Activated T-helper 1 cell treated with anti-CD3 and anti-CD28 coated beads, Interleukin-12 subunit alpha, Interleukin-12 subunit beta, Interleukin-2, Interleukin-4 antibody, amounts not matched to agents 30 ng/mL and 10 ng/mL and 1 ng/mL, durations not matched to agents 14 hours and 24 hours and 36 hours (primary cell): ENCODE results near the gene CACNA1C. TPM values are rescaled to one million over a fixed set of nuclear protein-coding genes. Genes with fewer than 3 reads are reported as not detected.

Experiments used
- DNase-seq: peaks from one replicate; pipeline ENCODE4 v3.0.0; 2021; ENCODE audit warnings: low spot score
- H3K27ac Mint-ChIP-seq: one replicate; pipeline ENCODE4 v1.8.0; 2021; ENCODE audit warnings: mild to moderate bottlenecking, mixed read lengths
- H3K27me3 Mint-ChIP-seq: one replicate; pipeline ENCODE4 v1.8.0; 2022; ENCODE audit warnings: mild to moderate bottlenecking, moderate library complexity, mixed read lengths; ENCODE audit not compliant: insufficient read depth
- H3K36me3 Mint-ChIP-seq: one replicate; pipeline ENCODE4 v1.8.0; 2021; ENCODE audit warnings: low read depth, mixed read lengths
- H3K4me1 Mint-ChIP-seq: one replicate; pipeline ENCODE4 v1.8.0; 2021; ENCODE audit warnings: low read depth, mixed read lengths
- H3K4me3 Mint-ChIP-seq: one replicate; pipeline ENCODE4 v1.8.0; 2021; ENCODE audit warnings: mild to moderate bottlenecking, moderate library complexity, mixed read lengths
- H3K9me3 Mint-ChIP-seq: one replicate; pipeline ENCODE4 v1.8.0; 2021; ENCODE audit warnings: mixed read lengths
- intact Hi-C: fragments of 100-400 bp; cut with micrococcal nuclease; formaldehyde crosslinking; loops from one replicate; pipeline ENCODE4 v1.15.1; 2024
- total RNA-seq: library from RNA; stranded (reverse); gene quantifications from 2 replicates; pipeline ENCODE4 v1.2.3, GENCODE V29; 2022

Gene CACNA1C
- total RNA-seq, 1 donor from 2014 or later: 0.18 TPM

GRCh38 chr12:2180737-2181082, 127.9 kb downstream of the CACNA1C start:
- intact Hi-C loops: no loop called here
- DNase-seq: no peak
- H3K4me3 Mint-ChIP-seq: no peak overlapping the region
- H3K4me1 Mint-ChIP-seq: no peaks in the 10 kb centered on the region
- H3K27me3 Mint-ChIP-seq: peaks cover 14% of the 10 kb centered on the region
- H3K27ac Mint-ChIP-seq: no peak overlapping the region
- no peaks in the 10 kb centered on the region for H3K9me3 Mint-ChIP-seq
- no peaks in the 10 kb centered on the region for H3K36me3 Mint-ChIP-seq

DNA sequence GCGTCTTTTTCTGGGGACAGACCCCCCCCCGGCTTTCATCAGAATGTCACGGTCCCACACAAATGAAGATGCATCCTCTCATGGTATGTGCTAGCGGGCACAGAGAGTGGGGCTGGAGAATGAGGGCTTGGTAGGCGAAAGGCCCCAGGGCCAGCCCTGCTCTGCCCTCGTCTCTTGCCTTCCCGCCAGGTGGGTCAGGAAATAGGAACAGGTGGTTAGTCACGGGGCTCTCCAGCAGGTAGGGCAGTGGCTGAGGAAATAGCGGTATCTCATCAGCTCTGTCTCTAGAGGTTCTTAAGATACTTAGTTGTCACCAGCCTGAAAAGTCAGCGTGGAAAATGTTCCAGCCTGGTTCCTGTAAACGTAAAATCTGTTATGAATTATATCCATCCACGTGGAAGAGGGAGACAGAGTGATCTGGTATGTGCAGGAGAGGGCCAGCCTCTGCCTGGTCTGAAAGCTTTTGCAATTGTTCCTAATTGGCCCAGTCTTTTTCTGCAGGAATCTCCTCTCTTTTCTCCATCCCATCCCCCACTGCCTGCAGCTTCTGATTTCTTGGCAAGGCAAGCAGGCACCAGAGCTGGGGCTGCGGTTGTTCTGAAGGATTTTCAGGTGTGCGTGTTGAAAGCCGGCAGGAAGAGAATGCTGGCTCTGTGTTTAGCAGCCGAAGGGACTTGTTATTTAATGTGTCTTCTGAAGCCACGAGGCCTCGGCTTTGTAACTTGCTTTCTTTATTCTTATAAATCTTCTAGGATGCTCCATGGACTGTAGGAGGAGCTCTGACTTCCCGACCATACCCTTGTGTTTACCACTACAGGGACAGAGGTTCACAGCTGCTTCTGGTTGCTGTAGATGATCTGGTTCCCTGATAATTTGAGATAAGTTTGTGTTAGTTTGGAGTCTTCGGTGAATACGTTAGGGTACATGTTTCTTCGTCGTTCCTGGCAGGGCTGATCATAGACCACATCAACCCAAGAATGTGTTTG, 131.1 kb downstream of the CACNA1C start:
- Mint-ChIP-seq H3K27ac (no peak overlapping the region), H3K36me3 (no peaks in the 10 kb centered on the region), H3K4me1 (no peaks in the 10 kb centered on the region), H3K27me3 (peaks cover 8% of the 10 kb centered on the region), H3K9me3 (no peaks in the 10 kb centered on the region), H3K4me3 (no peak overlapping the region)
- no peak for DNase-seq
- intact Hi-C loops: no loop called here

DNA sequence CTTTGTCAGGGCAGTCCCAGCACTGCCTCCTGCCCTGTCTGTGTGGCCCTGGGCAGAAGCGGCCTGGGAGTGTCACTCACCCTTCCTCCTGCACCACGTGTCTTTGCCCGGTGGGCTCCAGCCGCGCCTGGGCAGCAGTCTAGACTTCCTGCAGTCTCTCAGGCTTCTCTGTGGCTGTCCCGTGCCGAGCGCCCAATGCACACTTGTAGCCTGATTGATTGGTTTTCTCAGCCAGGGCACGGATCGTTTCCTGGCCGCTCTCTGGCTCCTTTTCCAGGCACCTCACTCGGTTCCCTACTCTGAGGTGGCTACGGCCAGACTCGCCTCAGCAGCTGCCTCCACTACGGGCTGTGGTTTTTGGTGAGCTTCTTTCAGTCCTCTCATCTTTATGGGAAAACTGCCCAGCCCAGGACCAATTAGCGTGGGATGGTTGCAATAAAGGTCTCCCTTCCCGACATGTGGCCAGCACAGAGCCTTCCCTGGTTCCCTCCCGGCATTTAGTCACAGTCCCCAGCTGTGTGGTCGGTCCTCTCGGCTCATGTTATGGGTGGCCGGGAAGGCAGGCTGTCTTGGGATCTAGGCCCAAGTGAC, 133.1 kb downstream of the CACNA1C start:
- H3K27ac Mint-ChIP-seq: no peak overlapping the region
- no peaks in the 10 kb centered on the region for H3K9me3 Mint-ChIP-seq
- peaks cover 8% of the 10 kb centered on the region for H3K27me3 Mint-ChIP-seq
- intact Hi-C loops: no loop called here
- H3K4me1 Mint-ChIP-seq: no peaks in the 10 kb centered on the region
- DNase-seq: no peak
- no peaks in the 10 kb centered on the region for H3K36me3 Mint-ChIP-seq
- no peak overlapping the region for H3K4me3 Mint-ChIP-seq

GRCh38 chr12:2187195-2187945, 134.6 kb downstream of the CACNA1C start:
- Mint-ChIP-seq H3K36me3 (no peaks in the 10 kb centered on the region), H3K27me3 (peaks cover 8% of the 10 kb centered on the region), H3K4me3 (no peak overlapping the region), H3K9me3 (no peaks in the 10 kb centered on the region), H3K4me1 (no peaks in the 10 kb centered on the region), H3K27ac (no peak overlapping the region)
- no peak for DNase-seq
- intact Hi-C loops: no loop called here

DNA sequence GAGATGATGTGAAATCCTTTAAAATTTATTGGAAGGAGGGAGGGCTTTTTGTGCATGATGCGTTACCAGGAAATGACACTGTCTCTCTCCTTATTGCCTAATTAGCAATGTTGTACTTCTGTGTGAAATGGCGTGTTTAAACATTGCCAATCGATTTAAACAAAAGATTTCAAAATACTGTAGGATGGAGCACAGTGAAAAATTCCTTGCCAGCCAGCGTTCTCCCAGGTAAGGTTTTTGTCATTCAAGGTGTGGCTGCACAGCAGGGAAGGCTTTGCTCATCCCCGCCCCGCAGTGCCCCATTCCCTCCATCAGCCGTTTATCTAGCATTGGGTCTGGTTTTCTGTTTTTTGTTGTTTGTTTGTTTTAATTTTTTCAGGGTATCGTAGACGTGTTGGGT, 137.3 kb downstream of the CACNA1C start:
- H3K4me3 Mint-ChIP-seq: no peak overlapping the region
- H3K9me3 Mint-ChIP-seq: no peaks in the 10 kb centered on the region
- H3K27me3 Mint-ChIP-seq: no peaks in the 10 kb centered on the region
- H3K4me1 Mint-ChIP-seq: no peaks in the 10 kb centered on the region
- H3K36me3 Mint-ChIP-seq: no peaks in the 10 kb centered on the region
- no peak overlapping the region for H3K27ac Mint-ChIP-seq
- intact Hi-C loops: no loop called here
- no peak for DNase-seq

DNA sequence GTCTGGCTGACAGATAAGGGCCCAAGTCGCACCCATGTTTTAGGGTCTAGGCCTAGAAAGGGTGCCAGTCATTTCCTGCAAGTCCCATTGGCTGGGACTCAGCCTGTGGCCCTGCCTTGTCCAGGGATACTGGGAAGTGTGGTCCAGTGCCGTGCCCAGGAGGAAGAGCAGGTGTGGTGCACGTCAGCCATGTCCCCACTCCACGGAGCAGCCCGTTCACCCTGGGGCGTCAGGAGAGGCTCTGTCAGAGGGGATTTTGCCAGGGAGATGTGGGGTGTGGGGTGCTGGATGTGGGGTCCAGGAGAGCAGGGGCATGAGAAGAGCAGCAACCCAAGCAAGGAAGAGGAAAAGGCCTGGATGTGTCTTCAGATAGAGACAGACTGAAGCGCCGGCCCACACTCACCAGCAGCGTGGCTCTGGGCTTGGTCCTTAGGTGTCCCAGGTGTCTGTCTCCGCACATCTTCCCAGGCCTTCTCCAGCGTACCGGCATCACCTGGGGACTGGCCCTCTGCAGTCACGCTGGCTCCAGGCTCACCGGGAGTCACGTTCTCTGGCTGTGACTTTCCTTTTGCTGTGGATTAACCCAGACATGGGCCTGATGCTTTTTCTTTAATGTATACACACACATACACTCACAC, 138.2 kb downstream of the CACNA1C start:
- Mint-ChIP-seq H3K27me3 (no peaks in the 10 kb centered on the region), H3K27ac (no peak overlapping the region), H3K4me1 (no peaks in the 10 kb centered on the region), H3K9me3 (no peaks in the 10 kb centered on the region), H3K36me3 (no peaks in the 10 kb centered on the region), H3K4me3 (no peak overlapping the region)
- DNase-seq: no peak
- intact Hi-C loops: no loop called here

DNA sequence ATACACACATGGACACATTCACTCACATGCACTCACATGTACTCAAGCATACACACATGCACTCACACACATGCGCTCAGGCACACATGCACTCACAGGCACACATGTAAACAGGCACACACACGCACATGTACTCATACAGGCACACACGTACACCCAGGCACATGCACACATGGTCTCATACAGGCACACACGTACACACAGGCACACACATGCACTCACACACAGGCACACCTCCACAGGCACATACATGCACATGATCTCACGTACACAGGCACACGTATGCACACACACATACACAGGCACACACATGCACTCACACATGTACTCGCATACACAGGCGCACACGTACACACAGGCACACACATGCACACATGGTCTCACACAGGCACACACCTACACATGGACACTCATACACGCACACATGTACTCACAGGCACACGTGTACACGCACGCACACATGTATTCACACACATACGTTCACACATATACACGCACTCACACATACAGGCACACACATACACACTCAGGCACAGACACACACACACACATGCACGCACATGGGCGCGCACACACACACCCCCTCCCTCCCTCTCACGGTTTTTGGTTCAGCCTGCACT, 138.9 kb downstream of the CACNA1C start:
- Mint-ChIP-seq H3K4me1 (no peaks in the 10 kb centered on the region), H3K27me3 (no peaks in the 10 kb centered on the region), H3K9me3 (no peaks in the 10 kb centered on the region), H3K27ac (no peak overlapping the region), H3K36me3 (no peaks in the 10 kb centered on the region), H3K4me3 (no peak overlapping the region)
- no peak for DNase-seq
- intact Hi-C loops: no loop called here

DNA sequence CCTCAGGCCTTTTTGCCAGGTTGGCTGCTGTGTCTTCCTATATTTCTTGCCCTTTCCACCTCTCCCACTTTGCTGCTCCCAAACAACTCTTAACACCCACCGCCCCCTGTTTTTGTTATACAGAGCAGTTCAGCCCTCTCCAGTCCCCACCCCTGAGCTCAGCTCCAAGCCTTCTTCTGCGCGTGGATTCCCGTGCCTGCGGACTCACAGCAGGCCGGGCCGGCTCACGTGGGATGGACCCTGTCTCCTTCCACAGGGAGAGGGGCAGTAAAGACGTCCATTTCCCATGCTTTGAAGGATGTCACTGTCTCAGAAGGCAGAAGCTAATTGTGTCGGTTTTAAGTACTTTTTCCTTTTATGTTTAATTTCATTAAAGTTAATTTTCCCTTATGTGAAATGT, 139.4 kb downstream of the CACNA1C start:
- Mint-ChIP-seq H3K27me3 (no peaks in the 10 kb centered on the region), H3K4me3 (no peak overlapping the region), H3K4me1 (no peaks in the 10 kb centered on the region), H3K9me3 (no peaks in the 10 kb centered on the region), H3K27ac (no peak overlapping the region), H3K36me3 (no peaks in the 10 kb centered on the region)
- no peak for DNase-seq
- intact Hi-C loops: no loop called here

DNA sequence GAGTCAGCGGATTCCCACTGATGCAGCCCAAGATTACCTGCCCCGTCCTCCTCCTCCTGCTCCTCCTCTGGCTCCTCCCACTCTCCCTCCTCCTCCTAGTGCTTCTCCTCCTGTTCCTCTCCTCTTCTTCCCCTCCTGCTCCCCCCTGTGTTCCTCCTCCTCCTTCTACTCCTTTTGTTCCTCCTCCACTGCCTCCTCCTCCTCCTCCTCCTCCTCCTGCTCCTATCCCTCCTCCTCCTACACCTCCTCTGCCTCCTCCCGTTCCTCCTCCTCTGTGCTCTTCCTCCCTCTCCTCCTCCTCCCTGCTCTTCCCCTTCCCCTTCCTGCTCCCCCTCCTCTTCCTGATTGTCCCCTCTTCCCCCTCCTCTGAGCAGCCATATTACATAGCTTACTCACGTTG, 141.3 kb downstream of the CACNA1C start:
- Mint-ChIP-seq H3K9me3 (no peaks in the 10 kb centered on the region), H3K27ac (no peak overlapping the region)
- DNase-seq: no peak

DNA sequence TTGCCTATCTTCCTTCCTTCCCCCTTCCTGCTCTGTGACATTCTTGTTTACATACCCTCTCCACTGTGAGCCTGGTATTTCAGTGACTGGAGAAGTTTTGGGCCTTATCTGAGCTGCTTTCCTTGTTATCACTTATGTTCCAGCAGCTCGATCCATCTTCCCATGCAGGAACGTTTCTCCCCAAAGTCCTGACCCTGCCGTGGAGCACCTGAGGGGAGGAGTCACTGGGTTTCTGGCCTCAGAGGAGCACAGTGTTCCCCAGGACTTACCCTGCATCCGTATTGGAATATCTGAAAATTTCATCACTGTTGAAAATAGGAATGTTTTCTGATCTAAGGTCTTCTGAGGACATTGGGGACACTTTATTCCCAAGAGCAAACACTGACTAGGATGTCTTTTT, 141.8 kb downstream of the CACNA1C start:
- DNase-seq: no peak
- intact Hi-C loops: no loop called here
- H3K36me3 Mint-ChIP-seq: no peaks in the 10 kb centered on the region

More for the DNA sequence above, 141.3 kb downstream of the CACNA1C start:
- H3K27me3 Mint-ChIP-seq: no peaks in the 10 kb centered on the region
- no peaks in the 10 kb centered on the region for H3K4me1 Mint-ChIP-seq
- no peak overlapping the region for H3K4me3 Mint-ChIP-seq
- intact Hi-C loops: no loop called here
- no peaks in the 10 kb centered on the region for H3K36me3 Mint-ChIP-seq

DNA sequence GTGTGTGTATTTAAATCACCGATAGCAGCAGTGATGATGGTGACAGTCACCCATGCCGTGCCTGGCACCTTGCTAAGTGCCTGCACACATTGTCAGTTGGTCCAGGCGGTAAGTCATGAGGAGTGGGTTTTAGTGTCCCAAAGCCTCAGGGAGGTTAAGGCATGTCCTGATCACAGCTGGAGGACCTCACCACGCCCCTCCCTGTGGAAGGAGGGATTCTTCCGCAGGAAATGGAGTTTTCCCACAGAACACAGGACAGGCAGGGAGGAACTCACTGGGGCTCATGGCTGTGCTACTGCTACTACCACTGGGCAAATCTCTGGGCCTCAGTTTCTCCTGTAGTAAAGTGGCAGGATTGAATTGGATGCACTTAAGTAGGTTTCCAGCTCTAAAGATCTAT, 142.3 kb downstream of the CACNA1C start:
- Mint-ChIP-seq H3K4me1 (no peaks in the 10 kb centered on the region), H3K27me3 (no peaks in the 10 kb centered on the region), H3K36me3 (no peaks in the 10 kb centered on the region), H3K9me3 (no peaks in the 10 kb centered on the region), H3K27ac (no peak overlapping the region), H3K4me3 (no peak overlapping the region)
- intact Hi-C loops: no loop called here
- DNase-seq: no peak

More for the DNA sequence above, 141.8 kb downstream of the CACNA1C start:
- H3K9me3 Mint-ChIP-seq: no peaks in the 10 kb centered on the region
- H3K27ac Mint-ChIP-seq: no peak overlapping the region
- H3K4me1 Mint-ChIP-seq: no peaks in the 10 kb centered on the region
- no peaks in the 10 kb centered on the region for H3K27me3 Mint-ChIP-seq
- H3K4me3 Mint-ChIP-seq: no peak overlapping the region

GRCh38 chr12:2198005-2198501, 145.3 kb downstream of the CACNA1C start:
- peaks cover 5% of the 10 kb centered on the region for H3K27me3 Mint-ChIP-seq
- no peaks in the 10 kb centered on the region for H3K9me3 Mint-ChIP-seq
- H3K4me3 Mint-ChIP-seq: no peak overlapping the region
- H3K36me3 Mint-ChIP-seq: no peaks in the 10 kb centered on the region
- H3K27ac Mint-ChIP-seq: no peak overlapping the region
- no peak for DNase-seq
- H3K4me1 Mint-ChIP-seq: no peaks in the 10 kb centered on the region
- intact Hi-C loops: no loop called here
